GM19238 (cell line): Measurements from ENCODE around the gene MORN1.
"Not testable (repeated sequence)": the region's sequence is repeated elsewhere in the genome, so short reads cannot be mapped to it uniquely, and the experiment has no call there.

ENCODE experiments used
- DNase-seq: peaks from one replicate; pipeline ENCODE4 v3.0.0; 2011; ENCODE audit warnings: low spot score; ENCODE audit not compliant: insufficient read length

MORN1 gene

GRCh38 chr1:2339206-2340085, 51.9 kb downstream of the MORN1 start:
- DNase-seq = no peak

- DNase-seq = no peak
Measured at GRCh38 chr1:2337501-2337900, 53.9 kb downstream of the MORN1 start.

- DNase-seq = no peak
Measured at GRCh38 chr1:2337081-2337480, 54.3 kb downstream of the MORN1 start.

GRCh38 chr1:2336499-2336898, 54.9 kb downstream of the MORN1 start:
- no peak for DNase-seq

- no peak for DNase-seq
Measured at GRCh38 chr1:2335721-2336455, 55.5 kb downstream of the MORN1 start.

GRCh38 chr1:2334883-2335534, 56.3 kb downstream of the MORN1 start:
- DNase-seq = no peak

- DNase-seq = no peak
Measured at GRCh38 chr1:2334366-2334765, 57.0 kb downstream of the MORN1 start.

- not testable (repeated sequence) for DNase-seq
Measured at GRCh38 chr1:2331580-2331979, 59.8 kb downstream of the MORN1 start.

GRCh38 chr1:2331200-2331544, 60.2 kb downstream of the MORN1 start:
- no peak for DNase-seq

- no peak for DNase-seq
Measured at GRCh38 chr1:2330519-2331199, 60.7 kb downstream of the MORN1 start.

GRCh38 chr1:2330035-2330434, 61.3 kb downstream of the MORN1 start:
- DNase-seq = no peak

- no peak for DNase-seq
Measured at GRCh38 chr1:2328676-2329455, 62.5 kb downstream of the MORN1 start.

- no peak for DNase-seq
Measured at GRCh38 chr1:2327841-2328240, 63.5 kb downstream of the MORN1 start.

- not testable (repeated sequence) for DNase-seq
Measured at GRCh38 chr1:2327162-2327561, 64.2 kb downstream of the MORN1 start.

GRCh38 chr1:2326524-2326923, 64.8 kb downstream of the MORN1 start:
- no peak for DNase-seq

GRCh38 chr1:2324553-2325366, 66.6 kb downstream of the MORN1 start:
- no peak for DNase-seq

GRCh38 chr1:2323451-2323974, 67.8 kb downstream of the MORN1 start:
- DNase-seq = no peak

- no peak for DNase-seq
Measured at GRCh38 chr1:2322581-2323211, 68.7 kb downstream of the MORN1 start.

GRCh38 chr1:2322065-2322571, 69.2 kb downstream of the MORN1 start:
- DNase-seq = no peak
